Activated naive CD4-positive, alpha-beta T cell treated with anti-CD3 and anti-CD28 coated beads, Interleukin-2, amount 10 ng/mL, durations not matched to agents 7 days and 5 days (primary cell): Measurements from ENCODE around the gene SLC35F5.
A peak's percentile ranks its signal among the peaks of the same experiment; 100 is the strongest.

ENCODE experiments used
- CTCF ChIA-PET: fragments of 350-600 bp; sonication (Branson Sonifier 250); formaldehyde crosslinking; loops from one replicate; lab custom pipeline; 2021; ENCODE audit warnings: antibody characterized with exemption; lab: Charles Lee
- DNase-seq: peaks from one replicate; pipeline ENCODE4 v3.0.0-alpha.2; 2020
- H3K27ac Mint-ChIP-seq: one replicate; pipeline ENCODE4 v1.8.0; 2021; ENCODE audit warnings: mild to moderate bottlenecking, moderate library complexity, mixed read lengths
- H3K27me3 Mint-ChIP-seq: one replicate; pipeline ENCODE4 v1.8.0; 2021; ENCODE audit warnings: mild to moderate bottlenecking, mixed read lengths
- H3K36me3 Mint-ChIP-seq: one replicate; pipeline ENCODE4 v1.8.0; 2021; ENCODE audit warnings: mixed read lengths
- H3K4me1 Mint-ChIP-seq: one replicate; pipeline ENCODE4 v1.8.0; 2021; ENCODE audit warnings: mixed read lengths
- H3K4me3 Mint-ChIP-seq: one replicate; pipeline ENCODE4 v1.8.0; 2021; ENCODE audit warnings: mild to moderate bottlenecking, moderate library complexity, mixed read lengths
- H3K9me3 Mint-ChIP-seq: one replicate; pipeline ENCODE4 v1.8.0; 2021; ENCODE audit warnings: mixed read lengths

Gene SLC35F5

GRCh38 chr2:113769555-113769954 is 13.1 kb upstream of the SLC35F5 start:
- DNase-seq = no peak
- H3K36me3 Mint-ChIP-seq = no peaks in the 10 kb centered on the region
- no peaks in the 10 kb centered on the region for H3K4me1 Mint-ChIP-seq
- H3K27me3 Mint-ChIP-seq = no peaks in the 10 kb centered on the region
- H3K27ac Mint-ChIP-seq = no peak overlapping the region
- no peak overlapping the region for H3K4me3 Mint-ChIP-seq
- CTCF ChIA-PET = interaction anchor here (1.4 kb wide), 1 partner anchor 69 kb away, joined by 3 read pairs; no protein-coding TSS in a partner anchor
- no peaks in the 10 kb centered on the region for H3K9me3 Mint-ChIP-seq

GRCh38 chr2:113768770-113769169 is 12.3 kb upstream of the SLC35F5 start:
- Mint-ChIP-seq H3K9me3 (no peaks in the 10 kb centered on the region), H3K36me3 (no peaks in the 10 kb centered on the region), H3K4me3 (no peak overlapping the region), H3K4me1 (no peaks in the 10 kb centered on the region), H3K27ac (no peak overlapping the region), H3K27me3 (no peaks in the 10 kb centered on the region)
- CTCF ChIA-PET = no interaction called here
- DNase-seq = no peak

DNA sequence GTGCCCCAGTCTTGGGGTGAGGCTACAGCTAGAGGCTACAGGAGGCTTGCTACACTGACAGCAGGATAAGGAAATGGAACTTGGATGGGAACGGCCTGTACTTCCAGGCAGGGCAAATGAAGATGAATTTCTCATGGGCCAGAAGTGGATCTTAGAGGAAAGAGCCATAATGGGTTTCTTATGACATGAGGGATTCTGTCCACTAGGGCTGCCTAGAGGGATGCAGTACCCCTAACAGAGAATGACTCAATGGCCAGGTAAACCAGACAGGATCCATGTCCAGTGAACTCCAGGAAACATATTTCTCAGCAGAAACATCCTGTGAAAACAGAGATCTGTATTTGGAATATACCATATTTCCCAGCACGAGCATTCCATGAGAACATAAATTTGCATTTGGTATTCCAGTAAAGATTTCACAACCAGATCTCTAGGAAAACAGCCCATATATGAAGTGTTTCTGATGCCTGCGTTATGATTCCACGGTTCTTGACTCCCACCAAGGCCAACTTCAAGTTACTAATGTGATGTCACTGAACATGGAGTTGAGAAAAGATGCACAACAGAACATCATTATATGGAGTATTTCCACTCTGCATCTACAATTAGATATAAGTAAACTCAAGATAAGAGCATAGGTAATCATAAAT is 11.5 kb upstream of the SLC35F5 start:
- H3K36me3 Mint-ChIP-seq = no peaks in the 10 kb centered on the region
- H3K27me3 Mint-ChIP-seq = no peaks in the 10 kb centered on the region
- DNase-seq = no peak
- H3K4me3 Mint-ChIP-seq = no peak overlapping the region
- no peak overlapping the region for H3K27ac Mint-ChIP-seq
- no peaks in the 10 kb centered on the region for H3K4me1 Mint-ChIP-seq
- no peaks in the 10 kb centered on the region for H3K9me3 Mint-ChIP-seq
- CTCF ChIA-PET = no interaction called here

GRCh38 chr2:113765276-113765675 is 8.8 kb upstream of the SLC35F5 start:
- CTCF ChIA-PET = no interaction called here
- Mint-ChIP-seq H3K9me3 (no peaks in the 10 kb centered on the region), H3K36me3 (no peaks in the 10 kb centered on the region), H3K27ac (no peak overlapping the region), H3K4me3 (no peak overlapping the region), H3K4me1 (no peaks in the 10 kb centered on the region), H3K27me3 (no peaks in the 10 kb centered on the region)
- DNase-seq = no peak

GRCh38 chr2:113762377-113763118 is 6.1 kb upstream of the SLC35F5 start:
- no peak for DNase-seq
- Mint-ChIP-seq H3K36me3 (no peaks in the 10 kb centered on the region), H3K27me3 (no peaks in the 10 kb centered on the region), H3K9me3 (no peaks in the 10 kb centered on the region), H3K4me1 (peaks cover 9% of the 10 kb centered on the region), H3K4me3 (no peak overlapping the region), H3K27ac (no peak overlapping the region)
- CTCF ChIA-PET = no interaction called here

DNA sequence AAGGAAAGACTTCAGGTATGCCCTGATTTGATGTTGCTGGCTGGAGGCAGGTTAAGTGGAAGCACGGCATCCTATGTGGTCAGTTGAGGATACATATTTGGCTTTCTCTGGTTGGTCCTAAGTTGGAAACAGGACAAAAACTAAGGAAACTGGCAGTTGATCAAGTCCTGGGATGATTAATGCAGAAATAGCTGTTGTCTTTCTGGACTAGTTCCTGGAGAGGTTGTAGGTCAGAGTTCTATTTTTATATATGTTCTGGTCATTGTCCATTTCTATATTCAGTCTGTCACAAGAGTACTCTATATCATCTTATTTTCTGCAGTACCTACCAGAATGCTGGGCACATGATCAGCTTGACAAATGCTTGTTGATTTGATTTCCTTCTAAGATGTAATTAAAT is 4.0 kb upstream of the SLC35F5 start:
- Mint-ChIP-seq H3K27me3 (peaks cover 4% of the 10 kb centered on the region), H3K4me3 (no peak overlapping the region), H3K9me3 (no peaks in the 10 kb centered on the region), H3K36me3 (peaks cover 2% of the 10 kb centered on the region), H3K4me1 (peaks cover 16% of the 10 kb centered on the region), H3K27ac (no peak overlapping the region)
- DNase-seq = no peak
- CTCF ChIA-PET = no interaction called here

- CTCF ChIA-PET = interaction anchor here (0.9 to 2.3 kb wide), 4 partner anchors 120 to 221 kb away, joined by 4 to 15 read pairs (median 5); no protein-coding TSS in a partner anchor
- H3K27ac Mint-ChIP-seq = peak overlapping the region; percentile 100
- H3K4me1 Mint-ChIP-seq = peaks cover 30% of the 10 kb centered on the region
- peaks cover 9% of the 10 kb centered on the region for H3K36me3 Mint-ChIP-seq
- H3K4me3 Mint-ChIP-seq = peak overlapping the region; percentile 97
- H3K9me3 Mint-ChIP-seq = no peaks in the 10 kb centered on the region
- peaks cover 4% of the 10 kb centered on the region for H3K27me3 Mint-ChIP-seq
- peak; percentile 21 for DNase-seq
Measured at GRCh38 chr2:113757138-113757657, 756 bp upstream of the SLC35F5 start.

DNA sequence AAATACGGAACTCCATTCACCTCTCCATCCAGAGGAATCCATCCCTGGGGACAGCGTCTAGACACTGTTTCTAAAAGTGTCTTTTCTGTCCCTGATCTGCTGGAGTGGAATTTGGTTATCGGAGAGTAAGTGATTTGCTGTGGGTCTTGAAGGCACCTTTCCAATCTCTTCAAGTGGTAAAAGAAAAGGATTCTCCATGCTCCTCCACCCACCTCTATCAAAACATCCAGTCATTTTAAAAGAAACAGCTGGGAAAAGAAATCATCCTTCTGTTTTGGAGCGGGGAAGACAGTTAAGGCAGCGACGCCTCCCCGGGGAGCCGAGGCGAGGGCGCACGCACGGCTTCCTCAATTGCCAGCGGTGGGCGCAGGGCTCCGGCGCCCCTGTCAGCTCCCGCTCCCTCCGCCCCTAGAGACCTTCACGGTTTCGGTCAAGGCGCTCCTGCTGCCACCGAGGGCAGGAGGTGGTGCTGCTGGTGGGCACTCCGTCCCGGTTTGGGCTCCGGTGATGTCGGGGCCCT is 547 bp downstream of the SLC35F5 start:
- DNase-seq = no peak
- Mint-ChIP-seq H3K36me3 (peaks cover 15% of the 10 kb centered on the region), H3K27me3 (peaks cover 4% of the 10 kb centered on the region), H3K27ac (peak overlapping the region; percentile 100), H3K9me3 (no peaks in the 10 kb centered on the region), H3K4me1 (peaks cover 30% of the 10 kb centered on the region), H3K4me3 (peak overlapping the region; percentile 97)
- CTCF ChIA-PET = interaction anchor here (0.8 to 2.3 kb wide), 5 partner anchors 10 to 224 kb away, joined by 3 to 15 read pairs (median 4); no protein-coding TSS in a partner anchor

- Mint-ChIP-seq H3K27me3 (peaks cover 4% of the 10 kb centered on the region), H3K4me1 (peaks cover 30% of the 10 kb centered on the region), H3K4me3 (peak overlapping the region; percentile 97), H3K36me3 (peaks cover 21% of the 10 kb centered on the region), H3K27ac (peak overlapping the region; percentile 87), H3K9me3 (no peaks in the 10 kb centered on the region)
- CTCF ChIA-PET = interaction anchor here (0.8 to 2.3 kb wide), 4 partner anchors 9 to 225 kb away, joined by 3 to 15 read pairs (median 4); no protein-coding TSS in a partner anchor
- DNase-seq = peak; percentile 26
Measured at GRCh38 chr2:113755035-113755834, 1.2 kb downstream of the SLC35F5 start.

DNA sequence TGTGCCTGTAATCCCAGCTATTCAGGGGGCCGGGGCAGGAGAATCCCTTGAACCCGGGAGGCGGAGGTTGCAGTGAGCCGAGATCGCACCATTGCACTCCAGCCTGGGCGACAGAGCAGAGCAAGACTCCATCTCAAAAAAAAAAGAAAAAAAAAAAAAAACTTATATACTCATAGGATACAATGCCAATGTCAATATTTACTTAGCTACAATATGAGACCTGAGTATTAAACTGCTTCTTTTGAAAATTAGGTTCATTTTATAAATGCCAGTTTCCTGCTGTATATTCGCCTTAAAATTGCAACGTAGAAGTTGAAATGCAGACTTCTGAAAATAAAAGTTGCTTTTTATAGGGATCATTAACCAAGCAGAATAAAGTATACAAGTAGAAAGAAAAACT is 2.3 kb downstream of the SLC35F5 start:
- H3K27ac Mint-ChIP-seq = no peak overlapping the region
- peaks cover 4% of the 10 kb centered on the region for H3K27me3 Mint-ChIP-seq
- no peak overlapping the region for H3K4me3 Mint-ChIP-seq
- DNase-seq = no peak
- H3K4me1 Mint-ChIP-seq = peaks cover 30% of the 10 kb centered on the region
- peaks cover 22% of the 10 kb centered on the region for H3K36me3 Mint-ChIP-seq
- CTCF ChIA-PET = no interaction called here
- H3K9me3 Mint-ChIP-seq = no peaks in the 10 kb centered on the region

- DNase-seq = no peak
- Mint-ChIP-seq H3K27me3 (no peaks in the 10 kb centered on the region), H3K4me1 (peaks cover 14% of the 10 kb centered on the region), H3K9me3 (no peaks in the 10 kb centered on the region), H3K36me3 (peaks cover 35% of the 10 kb centered on the region), H3K4me3 (no peak overlapping the region), H3K27ac (no peak overlapping the region)
- CTCF ChIA-PET = no interaction called here
Measured at GRCh38 chr2:113750385-113750784, 6.1 kb downstream of the SLC35F5 start.

GRCh38 chr2:113741091-113741490 is 15.4 kb downstream of the SLC35F5 start:
- Mint-ChIP-seq H3K9me3 (no peaks in the 10 kb centered on the region), H3K27ac (no peak overlapping the region), H3K36me3 (peaks cover 36% of the 10 kb centered on the region), H3K4me3 (no peak overlapping the region), H3K4me1 (no peaks in the 10 kb centered on the region), H3K27me3 (no peaks in the 10 kb centered on the region)
- DNase-seq = no peak
- CTCF ChIA-PET = no interaction called here

DNA sequence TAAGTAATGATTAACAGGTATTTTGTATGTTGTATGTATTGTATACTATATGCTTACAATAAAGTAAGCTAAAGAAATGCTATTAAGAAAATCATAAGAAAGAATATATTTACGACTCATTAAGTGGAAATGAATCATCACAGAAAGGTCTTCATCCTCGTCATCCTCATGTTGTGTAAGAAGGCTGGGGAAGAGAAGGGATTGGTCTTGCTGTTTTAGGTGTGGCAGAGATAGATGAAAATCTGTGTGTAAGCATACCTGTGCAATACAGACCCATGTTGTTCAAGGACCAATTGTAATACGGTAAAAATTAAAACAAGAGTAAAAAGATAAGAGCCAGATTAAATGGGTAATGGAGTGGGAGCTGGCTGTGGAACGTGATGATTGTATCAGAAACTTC is 16.6 kb downstream of the SLC35F5 start:
- DNase-seq = no peak
- Mint-ChIP-seq H3K4me3 (no peak overlapping the region), H3K27ac (no peak overlapping the region), H3K36me3 (peaks cover 30% of the 10 kb centered on the region), H3K4me1 (no peaks in the 10 kb centered on the region), H3K27me3 (no peaks in the 10 kb centered on the region), H3K9me3 (no peaks in the 10 kb centered on the region)
- CTCF ChIA-PET = no interaction called here

- Mint-ChIP-seq H3K27ac (no peak overlapping the region), H3K36me3 (peaks cover 14% of the 10 kb centered on the region), H3K27me3 (no peaks in the 10 kb centered on the region), H3K4me1 (no peaks in the 10 kb centered on the region), H3K9me3 (no peaks in the 10 kb centered on the region), H3K4me3 (no peak overlapping the region)
- CTCF ChIA-PET = interaction anchor here (1.0 kb wide), 1 partner anchor 130 kb away, joined by 4 read pairs; no protein-coding TSS in a partner anchor
- no peak for DNase-seq
Measured at GRCh38 chr2:113734185-113734584, 22.3 kb downstream of the SLC35F5 start.
